Superior temporal gyrus (tissue), 1 donor: ENCODE results near the gene ARSH.
"Not testable (repeated sequence)": the region's sequence is repeated elsewhere in the genome, so short reads cannot be mapped to it uniquely, and the experiment has no call there.

Experiments
- DNase-seq: peaks from one replicate; pipeline ENCODE4 v3.0.0-alpha.2; 2016; ENCODE audit errors: extremely low spot score

The ARSH gene

DNA sequence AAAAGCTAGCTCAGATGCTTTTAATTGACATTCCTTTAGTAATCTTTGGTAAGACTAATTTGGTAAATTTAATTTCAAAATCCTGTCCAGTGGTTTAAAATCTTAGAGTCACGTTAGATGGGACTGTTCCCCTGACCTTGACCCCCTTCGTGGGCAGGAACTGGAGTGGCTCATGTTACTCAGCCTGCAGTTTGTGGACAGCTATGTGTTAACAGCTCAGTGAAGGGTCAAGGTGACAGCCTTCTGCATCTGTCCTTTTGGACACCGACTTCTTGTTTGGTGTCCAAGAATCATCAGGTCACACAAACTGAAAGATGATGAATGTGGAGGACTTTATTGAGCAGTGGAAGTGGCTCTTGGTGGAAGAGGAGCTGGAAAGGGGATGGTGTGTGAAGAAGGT is 37.9 kb downstream of the ARSH start:
- no peak for DNase-seq

DNA sequence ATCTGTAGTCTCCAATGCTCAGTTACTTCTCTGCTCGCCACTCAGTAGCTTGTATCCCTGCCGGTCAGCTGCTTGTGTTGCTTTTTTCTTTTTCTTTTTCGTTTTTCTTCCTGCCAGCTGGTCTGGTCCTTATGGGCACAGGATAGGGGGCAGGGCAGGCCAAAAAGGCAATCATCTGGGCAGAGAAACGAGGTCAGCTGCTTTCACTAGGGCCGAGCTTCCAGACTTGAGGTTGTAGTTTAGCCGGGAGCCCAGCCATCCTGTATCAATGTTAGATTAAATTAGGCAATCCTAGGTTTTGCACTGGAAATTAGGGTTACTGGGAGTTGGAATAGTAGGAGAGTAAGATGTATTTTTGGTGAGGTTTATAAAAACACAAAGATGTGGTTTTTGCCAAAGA is 38.3 kb downstream of the ARSH start:
- DNase-seq: no peak

DNA sequence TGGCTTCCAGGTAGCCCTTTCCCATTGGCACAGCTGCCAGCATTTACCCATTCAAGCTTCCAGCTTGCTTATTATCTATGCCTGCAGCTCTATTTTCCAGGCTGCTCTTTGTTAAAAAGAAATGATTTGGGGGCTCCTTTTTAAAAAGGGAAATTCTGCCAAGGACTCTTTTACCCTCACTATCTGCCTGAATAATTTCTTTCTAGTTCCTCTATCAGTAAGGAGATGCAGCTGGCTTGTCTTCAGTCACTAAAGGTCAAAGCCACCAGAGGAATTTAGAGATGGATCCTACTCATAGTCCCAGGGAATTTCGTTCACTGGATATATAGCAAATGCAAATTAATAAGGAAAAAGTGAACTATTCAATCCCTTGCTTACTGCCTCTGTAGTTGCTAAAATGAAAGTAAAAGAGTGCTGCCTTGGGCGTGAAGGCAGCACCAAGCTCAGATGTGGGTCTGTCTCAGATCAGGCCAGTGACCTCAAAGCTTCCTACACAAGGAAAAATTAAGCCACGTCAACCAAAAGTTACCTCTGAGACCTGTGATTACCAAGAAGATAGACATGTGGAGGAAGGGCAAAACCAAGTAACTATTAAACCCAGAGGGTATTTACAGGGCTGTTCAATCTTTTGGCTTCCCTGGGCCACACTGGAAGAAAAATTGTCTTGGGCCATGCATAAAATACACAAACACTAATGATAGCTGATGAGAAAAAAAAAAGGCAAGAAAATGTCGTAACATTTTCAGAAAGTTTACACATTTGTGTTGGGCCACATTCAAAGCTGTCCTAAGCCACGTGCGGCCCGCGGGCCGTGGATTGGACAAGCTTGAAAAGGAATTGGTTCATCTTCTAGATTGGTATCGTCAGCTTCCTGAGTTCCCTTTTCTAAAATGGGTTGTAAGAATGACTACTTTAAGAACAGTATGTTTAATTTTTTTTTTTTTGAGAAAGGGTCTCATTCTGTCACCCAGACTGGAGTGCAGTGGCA is 40.2 kb downstream of the ARSH start:
- no peak for DNase-seq

- not testable (repeated sequence) for DNase-seq
Observed at GRCh38 chrX:3050523-3051175, 44.3 kb downstream of the ARSH start.

- no peak for DNase-seq
Observed at GRCh38 chrX:3052860-3053259, 46.5 kb downstream of the ARSH start.

DNA sequence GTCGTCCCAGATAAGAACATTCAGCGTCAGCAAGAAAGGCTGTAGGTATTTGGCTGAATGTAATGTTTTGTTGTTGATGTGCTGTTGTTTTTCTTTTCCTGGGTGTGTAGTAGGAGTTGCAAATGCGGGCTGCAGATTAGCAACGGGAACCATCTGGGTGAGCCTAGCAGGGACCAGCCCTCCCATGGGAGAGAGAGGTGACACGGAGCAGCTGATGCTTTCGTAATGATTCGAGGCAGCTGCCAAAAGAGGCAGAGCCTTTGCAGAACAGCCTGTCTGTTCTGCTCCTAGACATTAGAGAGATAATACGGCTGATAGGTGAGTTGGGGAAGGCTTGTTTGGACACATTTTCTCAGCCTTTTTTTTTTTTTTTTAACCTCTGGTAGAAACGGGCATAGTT is 60.2 kb downstream of the ARSH start:
- no peak for DNase-seq

DNA sequence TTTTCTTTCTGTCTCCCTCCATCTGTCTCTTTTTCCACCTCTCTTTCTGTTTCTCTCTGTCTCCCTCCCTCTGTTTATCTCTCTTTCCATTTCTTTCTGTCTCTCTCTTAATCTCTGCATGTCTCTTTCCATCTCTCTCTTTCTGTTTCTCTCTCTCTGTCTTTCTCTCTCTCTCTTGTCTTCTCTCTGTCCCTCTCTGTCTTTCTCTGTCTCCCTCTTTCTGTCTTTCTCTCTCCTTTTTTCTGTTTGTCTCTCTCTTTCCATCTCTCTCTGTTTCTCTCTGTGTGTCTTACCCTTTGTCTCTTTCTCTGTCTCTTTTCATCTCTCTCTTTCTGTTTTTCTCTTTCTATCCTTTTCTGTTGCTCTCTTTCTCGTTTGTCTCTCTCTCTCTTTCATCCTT is 69.6 kb downstream of the ARSH start:
- DNase-seq: no peak

DNA sequence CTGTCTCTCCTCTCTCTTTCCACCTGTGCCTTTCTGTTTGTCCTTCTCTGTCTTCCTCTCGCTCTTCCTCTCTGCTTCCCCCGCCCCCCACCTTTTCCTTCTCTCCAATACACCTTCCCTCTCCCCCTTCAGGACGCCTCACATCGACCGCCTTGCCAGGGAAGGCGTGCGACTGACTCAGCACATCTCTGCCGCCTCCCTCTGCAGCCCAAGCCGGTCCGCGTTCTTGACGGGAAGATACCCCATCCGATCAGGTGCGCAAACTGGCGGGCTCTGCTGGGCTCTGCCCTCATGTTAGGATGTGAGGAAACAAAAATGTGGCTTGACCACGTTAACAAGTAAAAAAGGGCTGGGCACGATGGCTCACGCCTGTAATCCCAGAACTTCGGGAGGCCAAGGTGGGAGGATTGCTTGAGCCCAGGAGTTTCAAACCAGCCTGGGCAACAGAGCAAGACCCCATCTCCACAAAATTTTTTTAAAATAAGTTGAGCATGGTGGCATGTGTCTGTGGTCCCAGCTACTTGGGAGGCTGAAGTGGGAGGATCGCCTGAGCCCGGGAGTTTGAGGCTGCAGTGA is 70.2 kb downstream of the ARSH start:
- DNase-seq: no peak
